GM12801 (cell line): ENCODE measurements around the gene ZC3H4.

Experiments used
- TF ChIP-seq, protein P1 (sequence below): IDR thresholded peaks from one replicate; pipeline ENCODE4 v1.5.1; 2011; ENCODE audit warnings: control low read depth; ENCODE audit not compliant: insufficient read length; ENCODE audit errors: extremely low read depth

ZC3H4 gene

GRCh38 chr19:47066376-47067214, 47.0 kb downstream of the ZC3H4 start:
- TF ChIP-seq, protein P1, sequence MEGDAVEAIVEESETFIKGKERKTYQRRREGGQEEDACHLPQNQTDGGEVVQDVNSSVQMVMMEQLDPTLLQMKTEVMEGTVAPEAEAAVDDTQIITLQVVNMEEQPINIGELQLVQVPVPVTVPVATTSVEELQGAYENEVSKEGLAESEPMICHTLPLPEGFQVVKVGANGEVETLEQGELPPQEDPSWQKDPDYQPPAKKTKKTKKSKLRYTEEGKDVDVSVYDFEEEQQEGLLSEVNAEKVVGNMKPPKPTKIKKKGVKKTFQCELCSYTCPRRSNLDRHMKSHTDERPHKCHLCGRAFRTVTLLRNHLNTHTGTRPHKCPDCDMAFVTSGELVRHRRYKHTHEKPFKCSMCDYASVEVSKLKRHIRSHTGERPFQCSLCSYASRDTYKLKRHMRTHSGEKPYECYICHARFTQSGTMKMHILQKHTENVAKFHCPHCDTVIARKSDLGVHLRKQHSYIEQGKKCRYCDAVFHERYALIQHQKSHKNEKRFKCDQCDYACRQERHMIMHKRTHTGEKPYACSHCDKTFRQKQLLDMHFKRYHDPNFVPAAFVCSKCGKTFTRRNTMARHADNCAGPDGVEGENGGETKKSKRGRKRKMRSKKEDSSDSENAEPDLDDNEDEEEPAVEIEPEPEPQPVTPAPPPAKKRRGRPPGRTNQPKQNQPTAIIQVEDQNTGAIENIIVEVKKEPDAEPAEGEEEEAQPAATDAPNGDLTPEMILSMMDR: no peak

DNA sequence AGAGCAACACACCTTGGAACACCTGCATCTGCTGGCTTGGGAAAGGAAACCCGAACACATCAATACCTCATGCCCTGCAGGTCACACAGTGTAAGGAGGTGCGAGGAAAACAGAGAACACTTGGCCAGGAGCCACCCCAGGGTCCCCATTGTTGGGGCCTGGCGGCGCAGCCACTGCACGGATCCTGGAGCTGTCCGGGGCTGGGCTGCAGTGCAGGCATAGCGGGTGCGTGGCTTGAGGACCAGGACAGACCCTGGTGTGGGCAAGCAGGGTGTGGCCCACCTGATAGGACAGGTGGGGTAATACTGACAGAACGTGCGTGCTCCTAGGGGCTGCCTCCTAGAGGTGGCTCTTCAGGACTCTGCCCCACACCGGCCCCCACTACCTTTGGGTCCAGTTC, 48.3 kb downstream of the ZC3H4 start:
- TF ChIP-seq, protein P1: no peak

- TF ChIP-seq, protein P1: no peak
Measured at GRCh38 chr19:47063874-47064273, 49.7 kb downstream of the ZC3H4 start.

- TF ChIP-seq, protein P1: no peak
Measured at GRCh38 chr19:47058621-47059022, 55.0 kb downstream of the ZC3H4 start.

GRCh38 chr19:47057328-47057727, 56.2 kb downstream of the ZC3H4 start:
- TF ChIP-seq, protein P1: no peak

DNA sequence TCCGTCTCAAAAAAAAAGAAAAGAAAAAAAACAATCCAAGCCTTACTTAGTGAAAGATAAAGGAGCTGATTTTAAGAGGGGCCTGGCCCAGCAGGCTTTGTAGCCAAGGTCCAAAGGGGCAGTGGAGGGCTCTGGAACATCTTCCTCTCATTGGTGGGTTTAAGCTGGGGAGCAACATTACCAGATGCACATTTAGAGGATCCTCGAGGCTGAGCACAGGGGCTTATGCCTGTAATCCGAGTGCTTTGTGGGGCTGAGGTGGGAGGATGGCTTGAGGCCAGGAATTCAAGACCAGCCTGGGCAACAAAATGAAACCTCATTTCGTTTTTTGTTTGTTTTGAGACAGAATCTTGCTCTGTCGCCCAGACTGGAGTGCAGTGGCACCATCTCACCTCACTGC, 57.2 kb downstream of the ZC3H4 start:
- TF ChIP-seq, protein P1: no peak

DNA sequence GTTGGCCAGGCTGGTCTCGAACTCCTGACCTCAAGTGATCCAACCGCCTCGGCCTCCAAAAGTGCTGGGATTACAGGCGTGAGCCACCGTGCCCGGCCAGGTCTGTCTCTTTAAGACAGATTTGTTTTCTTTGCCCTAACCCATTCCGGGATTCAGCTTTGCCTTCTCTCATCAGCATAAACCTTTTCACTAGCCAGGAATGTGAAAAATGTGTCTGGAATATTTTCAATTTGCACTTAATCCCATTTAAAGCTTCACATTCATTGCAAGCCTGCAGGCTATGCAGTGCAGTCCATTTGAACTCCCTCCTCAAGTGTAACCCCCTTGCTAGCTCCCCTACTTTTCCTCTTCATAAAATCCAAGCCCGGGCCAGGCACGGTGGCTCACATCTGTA, 64.3 kb downstream of the ZC3H4 start:
- TF ChIP-seq, protein P1: no peak
